H1 (cell line): ENCODE measurements around the gene TSEN54.

Experiments
- ATF3 ChIP-seq: IDR thresholded peaks from 2 replicates; pipeline ENCODE4 v1.6.1; 2011; ENCODE audit warnings: low read depth, mild to moderate bottlenecking, low read length; ENCODE audit not compliant: insufficient read depth
- CTCF ChIP-seq, 3 experiments: IDR thresholded peaks; 1 replicate in 2 of 3; 2 replicates in 1 of 3; pipeline versions ENCODE4 v1.5.1 to v1.6.1; 2011; ENCODE audit warnings: low read length in 3 of 3, mild to moderate bottlenecking in 3 of 3, inconsistent platforms in 2 of 3, low read depth in 1 of 3, moderate library complexity in 1 of 3; ENCODE audit not compliant: insufficient read depth in 1 of 3; ENCODE audit errors: control extremely low read depth in 1 of 3
- JUND ChIP-seq: IDR thresholded peaks from 2 replicates; pipeline ENCODE4 v1.6.1; 2011; ENCODE audit warnings: mild to moderate bottlenecking, improper control_type of control experiment, low read length
- RFX5 ChIP-seq: IDR thresholded peaks from 2 replicates; pipeline ENCODE4 v1.6.1; 2011; ENCODE audit warnings: low read depth, low read length, improper control_type of control experiment, borderline replicate concordance
- ZNF274 ChIP-seq: IDR thresholded peaks from 2 replicates; pipeline ENCODE4 v1.7.0; 2012; ENCODE audit warnings: low read length, borderline replicate concordance; ENCODE audit errors: extremely low read depth

- TF ChIP-seq CTCF (IDR thresholded peaks at IDR 0.05; ENCODE audit: control extremely low read depth in 1 of 3, insufficient read depth in 1 of 3, low read depth in 1 of 3, low read length in 3 of 3) (no peak), RFX5 (no peak), JUND (no peak), ZNF274 (no peak), ATF3 (no peak)
Observed at GRCh38 chr17:75565618-75566017, 49.3 kb downstream of the TSEN54 start.
